Astrocyte (in vitro differentiated cells and primary cell): ENCODE results near the gene ACSM3.

Source experiments
- EZH2 ChIP-seq: IDR thresholded peaks from 2 replicates; pipeline ENCODE4 v1.6.1; 2012; ENCODE audit warnings: mild to moderate bottlenecking, low read length, inconsistent platforms; ENCODE audit not compliant: insufficient read depth
- TF ChIP-seq, protein P1 (sequence below): IDR thresholded peaks from 2 replicates; pipeline ENCODE4 v1.5.1; 2011; ENCODE audit warnings: low read depth, mild to moderate bottlenecking, inconsistent platforms, low read length, moderate library complexity; ENCODE audit not compliant: insufficient read depth

DNA sequence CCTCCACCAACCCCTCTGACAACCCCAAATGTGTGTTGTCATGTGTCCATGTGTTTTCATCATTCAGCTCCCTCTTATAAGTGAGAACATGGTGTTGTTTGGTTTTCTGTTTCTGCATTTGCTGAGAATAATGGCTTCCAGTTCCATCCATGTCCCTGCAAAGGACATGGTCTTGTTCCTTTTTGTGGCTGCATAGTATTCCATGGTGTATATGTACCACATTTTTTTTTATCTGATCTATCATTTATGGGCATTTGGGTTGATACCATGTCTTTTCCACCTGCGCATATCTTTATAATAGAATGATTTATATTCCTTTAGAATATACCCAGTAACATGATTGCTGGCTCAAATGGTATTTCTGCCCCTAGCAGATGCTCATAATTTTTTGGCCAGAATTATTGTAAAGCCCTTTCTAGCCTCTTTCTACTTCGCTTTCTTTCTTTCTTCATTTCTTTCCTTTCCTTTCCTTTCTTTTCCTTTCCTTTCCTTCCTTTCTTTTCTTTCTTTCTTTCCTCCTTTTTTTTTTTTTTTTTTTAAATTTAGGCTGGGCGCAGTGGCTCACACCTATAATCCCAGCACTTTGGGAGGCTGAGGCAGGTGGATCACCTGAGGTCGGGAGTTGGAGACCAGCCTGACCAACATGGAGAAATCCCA, 55.2 kb downstream of the ACSM3 start:
- TF ChIP-seq, protein P1, sequence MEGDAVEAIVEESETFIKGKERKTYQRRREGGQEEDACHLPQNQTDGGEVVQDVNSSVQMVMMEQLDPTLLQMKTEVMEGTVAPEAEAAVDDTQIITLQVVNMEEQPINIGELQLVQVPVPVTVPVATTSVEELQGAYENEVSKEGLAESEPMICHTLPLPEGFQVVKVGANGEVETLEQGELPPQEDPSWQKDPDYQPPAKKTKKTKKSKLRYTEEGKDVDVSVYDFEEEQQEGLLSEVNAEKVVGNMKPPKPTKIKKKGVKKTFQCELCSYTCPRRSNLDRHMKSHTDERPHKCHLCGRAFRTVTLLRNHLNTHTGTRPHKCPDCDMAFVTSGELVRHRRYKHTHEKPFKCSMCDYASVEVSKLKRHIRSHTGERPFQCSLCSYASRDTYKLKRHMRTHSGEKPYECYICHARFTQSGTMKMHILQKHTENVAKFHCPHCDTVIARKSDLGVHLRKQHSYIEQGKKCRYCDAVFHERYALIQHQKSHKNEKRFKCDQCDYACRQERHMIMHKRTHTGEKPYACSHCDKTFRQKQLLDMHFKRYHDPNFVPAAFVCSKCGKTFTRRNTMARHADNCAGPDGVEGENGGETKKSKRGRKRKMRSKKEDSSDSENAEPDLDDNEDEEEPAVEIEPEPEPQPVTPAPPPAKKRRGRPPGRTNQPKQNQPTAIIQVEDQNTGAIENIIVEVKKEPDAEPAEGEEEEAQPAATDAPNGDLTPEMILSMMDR = no peak
- no peak for TF ChIP-seq EZH2
